Measurements from ENCODE around the gene CYP1B1. TPM values are rescaled to one million over a fixed set of nuclear protein-coding genes. Genes with fewer than 3 reads are reported as not detected.
"Not testable (repeated sequence)": the region's sequence is repeated elsewhere in the genome, so short reads cannot be mapped to it uniquely, and the experiment has no call there.

The CYP1B1 gene
- total RNA-seq, 2 experiments from 2014 or later: 6.3 TPM

DNA sequence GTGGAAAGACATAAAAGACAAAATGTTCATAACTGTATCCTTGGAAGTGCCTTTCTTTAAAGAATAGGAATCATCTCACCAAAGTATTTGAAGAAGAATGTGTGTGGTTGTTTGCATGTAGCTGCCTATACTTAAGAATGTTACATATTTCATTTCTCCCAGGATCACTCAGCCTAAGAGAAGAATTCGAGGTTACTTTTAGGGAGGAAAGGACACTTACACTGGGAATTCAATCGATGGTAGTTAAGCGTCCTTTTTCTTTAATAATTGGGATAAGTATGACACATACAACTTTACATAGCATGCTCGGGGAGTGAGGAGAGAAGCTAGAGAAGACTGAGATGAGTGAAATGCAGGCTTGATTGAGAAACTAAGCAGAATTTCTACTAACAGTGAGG, 22.0 kb upstream of the CYP1B1 start:
- ChIA-PET POLR2A (interaction anchor here (1.4 kb wide), 1 partner anchor 21 kb away, joined by 3 read pairs; no protein-coding TSS in a partner anchor), CTCF (no interaction called here)
- DNase-seq (no peak), ATAC-seq (no peak)
- no peaks in the 10 kb centered on the region for H3K36me3 Mint-ChIP-seq (ENCODE audit: low read depth)
- no peaks in the 10 kb centered on the region for H3K9me3 Mint-ChIP-seq (ENCODE audit: low read depth)
- no peak overlapping the region for H3K4me3 Mint-ChIP-seq
- intact Hi-C loops (cut with DNase I, micrococcal nuclease): no loop called here
- no peak overlapping the region for H3K27ac Mint-ChIP-seq
- H3K27me3 Mint-ChIP-seq: peaks cover 67% of the 10 kb centered on the region
- H3K4me1 Mint-ChIP-seq: peaks cover 22% of the 10 kb centered on the region

DNA sequence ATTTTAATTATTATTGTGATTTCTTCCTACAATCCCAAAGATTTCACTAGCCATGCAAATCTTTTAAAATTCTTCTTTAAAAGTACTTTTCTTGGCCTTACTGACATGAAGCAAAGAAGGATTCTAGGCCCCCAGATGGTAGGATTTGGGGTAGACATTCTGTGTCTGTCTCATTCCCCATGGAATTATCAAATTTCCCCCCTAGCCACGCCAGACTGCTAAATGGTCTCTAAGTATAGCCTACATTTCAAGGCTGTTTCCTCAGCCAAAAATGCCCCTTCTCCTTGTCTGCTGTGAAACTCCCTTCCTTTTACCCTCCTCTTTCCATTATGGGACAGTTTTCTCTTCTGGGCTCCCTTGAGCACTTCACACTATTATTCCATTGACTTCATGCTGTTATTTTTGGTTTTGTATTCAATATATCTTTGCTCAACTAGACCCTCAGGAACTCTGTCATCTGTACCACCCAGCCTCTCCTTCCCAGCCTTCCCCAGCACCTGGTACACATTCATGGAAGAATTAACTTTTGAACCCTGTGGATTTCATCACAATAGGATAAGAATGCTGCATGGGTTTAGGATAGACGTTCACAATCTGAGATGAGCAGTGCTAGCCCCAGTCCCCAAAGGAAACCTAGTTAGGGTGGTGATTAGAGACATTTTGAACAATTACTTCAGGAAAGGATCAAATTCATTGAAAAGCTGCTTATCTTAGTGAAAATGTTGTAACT, 21.5 kb upstream of the CYP1B1 start:
- no peak for ATAC-seq
- H3K4me3 Mint-ChIP-seq: no peak overlapping the region
- ChIA-PET POLR2A (interaction anchor here (1.4 kb wide), 1 partner anchor 21 kb away, joined by 3 read pairs; no protein-coding TSS in a partner anchor), CTCF (interaction anchor here (0.9 to 3.2 kb wide), 2 partner anchors 9 to 1137 kb away, joined by 3 to 8 read pairs; no protein-coding TSS in a partner anchor)
- no peaks in the 10 kb centered on the region for H3K36me3 Mint-ChIP-seq (ENCODE audit: low read depth)
- intact Hi-C loops (cut with DNase I, micrococcal nuclease): no loop called here
- H3K4me1 Mint-ChIP-seq: peaks cover 22% of the 10 kb centered on the region
- no peak for DNase-seq
- no peak overlapping the region for H3K27ac Mint-ChIP-seq
- H3K27me3 Mint-ChIP-seq: peaks cover 68% of the 10 kb centered on the region
- no peaks in the 10 kb centered on the region for H3K9me3 Mint-ChIP-seq (ENCODE audit: low read depth)

DNA sequence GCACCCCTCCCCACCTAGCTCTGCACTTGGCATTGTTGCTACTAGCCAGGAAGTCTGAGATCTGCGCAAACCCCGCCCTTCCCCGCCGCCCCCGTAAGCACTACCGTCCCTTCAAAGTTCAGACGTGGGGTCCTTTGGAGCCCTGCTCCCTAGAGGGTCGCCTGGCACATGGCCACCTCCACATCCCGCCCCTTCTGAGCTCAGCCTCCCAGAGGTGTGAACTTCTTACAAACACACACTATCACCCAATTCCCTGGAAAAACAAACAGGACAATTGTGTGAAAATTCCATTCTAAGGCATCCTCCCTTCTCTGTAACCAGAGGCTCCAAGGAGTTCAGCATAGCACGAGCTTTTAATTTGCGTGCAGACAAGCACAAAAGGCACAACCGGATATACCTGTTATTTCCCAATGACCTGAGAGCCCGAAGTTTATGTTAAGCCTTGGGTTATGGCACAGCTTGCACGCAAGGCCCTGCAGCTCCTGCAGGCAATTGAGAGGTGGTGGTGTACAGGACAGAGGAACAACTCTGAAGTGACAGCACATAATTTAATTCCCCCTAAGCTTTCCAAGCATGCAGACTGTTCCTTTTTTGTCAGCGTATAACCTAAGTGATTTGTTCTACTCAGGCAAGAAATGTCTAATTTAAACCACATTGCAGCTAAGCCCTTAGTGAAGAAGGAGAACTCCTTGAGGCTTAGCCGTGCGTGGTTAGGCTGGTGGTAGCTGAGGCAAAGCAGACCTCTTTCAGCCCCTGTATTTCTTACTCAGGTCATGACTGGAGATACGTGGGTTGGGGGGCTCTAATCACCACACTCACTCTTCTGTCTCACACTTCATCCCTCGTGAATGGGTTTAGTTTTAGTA, 20.3 kb upstream of the CYP1B1 start:
- intact Hi-C loops (cut with DNase I, micrococcal nuclease): no loop called here

DNA sequence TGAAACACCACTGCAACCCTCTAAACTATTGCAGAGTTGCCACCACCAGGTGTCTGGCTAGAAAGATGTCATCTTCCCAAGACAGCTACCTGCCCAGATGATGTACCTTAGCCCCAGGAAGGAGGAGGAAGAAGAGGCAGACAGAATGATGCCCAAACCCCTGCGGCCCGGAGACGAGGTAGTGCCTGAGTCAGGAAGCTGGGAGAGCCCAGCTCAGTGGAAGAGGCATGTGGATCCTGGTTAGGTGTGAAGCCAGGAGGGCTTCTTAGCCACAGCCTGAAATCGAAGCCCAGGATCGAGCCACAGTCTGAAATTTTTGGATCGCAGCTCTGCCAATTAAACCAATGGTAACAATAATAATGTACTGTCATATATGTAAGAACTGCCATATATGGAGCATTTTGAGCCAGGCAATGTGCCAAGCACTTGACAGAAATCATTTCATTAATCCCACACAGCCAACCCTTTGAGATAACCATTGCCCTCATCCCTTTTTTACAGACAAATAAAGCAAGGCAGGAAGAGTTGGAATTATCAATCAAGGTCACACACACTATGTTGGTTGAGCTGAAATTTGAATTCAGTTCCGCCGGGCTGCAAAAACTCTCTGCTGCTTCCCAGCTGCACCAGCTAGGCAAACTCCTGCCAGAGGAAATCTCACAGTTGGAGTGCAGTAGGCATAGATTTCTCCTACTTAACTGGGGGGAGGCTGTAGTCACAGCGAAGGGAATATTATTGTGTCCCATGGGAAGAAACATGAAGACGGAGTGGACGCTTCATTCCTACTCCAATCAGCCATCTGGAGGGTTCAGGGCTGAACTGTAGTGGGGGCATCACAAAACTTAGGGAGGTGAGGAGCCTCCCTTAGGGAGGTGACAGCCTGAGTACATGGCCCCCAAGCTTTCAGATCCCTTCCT, 19.4 kb upstream of the CYP1B1 start:
- Mint-ChIP-seq H3K36me3 (ENCODE audit: low read depth) (no peaks in the 10 kb centered on the region), H3K4me1 (peaks cover 20% of the 10 kb centered on the region), H3K27ac (no peak overlapping the region), H3K27me3 (peaks cover 62% of the 10 kb centered on the region), H3K4me3 (no peak overlapping the region), H3K9me3 (ENCODE audit: low read depth) (no peaks in the 10 kb centered on the region)
- ChIA-PET POLR2A (interaction anchor here (1.3 kb wide), 1 partner anchor 19 kb away, joined by 8 read pairs; the partner anchor contains the start of gene CYP1B1), CTCF (interaction anchor here (3.2 kb wide), 1 partner anchor 11 kb away, joined by 8 read pairs; no protein-coding TSS in a partner anchor)
- ATAC-seq (no peak), DNase-seq (no peak)
- intact Hi-C loops (cut with DNase I, micrococcal nuclease): no loop called here

More for the DNA sequence above, 20.3 kb upstream of the CYP1B1 start:
- H3K36me3 Mint-ChIP-seq (ENCODE audit: low read depth): no peaks in the 10 kb centered on the region
- H3K4me3 Mint-ChIP-seq: no peak overlapping the region
- DNase-seq (peak; percentile 42), ATAC-seq (peak; percentile 74)
- ChIA-PET CTCF (interaction anchor here (0.9 to 3.2 kb wide), 2 partner anchors 10 to 1136 kb away, joined by 3 to 8 read pairs; no protein-coding TSS in a partner anchor), POLR2A (interaction anchor here (1.3 kb wide), 1 partner anchor 20 kb away, joined by 8 read pairs; the partner anchor contains the start of gene CYP1B1)
- H3K4me1 Mint-ChIP-seq: peaks cover 24% of the 10 kb centered on the region
- H3K27ac Mint-ChIP-seq: no peak overlapping the region
- H3K9me3 Mint-ChIP-seq (ENCODE audit: low read depth): no peaks in the 10 kb centered on the region
- peaks cover 70% of the 10 kb centered on the region for H3K27me3 Mint-ChIP-seq

DNA sequence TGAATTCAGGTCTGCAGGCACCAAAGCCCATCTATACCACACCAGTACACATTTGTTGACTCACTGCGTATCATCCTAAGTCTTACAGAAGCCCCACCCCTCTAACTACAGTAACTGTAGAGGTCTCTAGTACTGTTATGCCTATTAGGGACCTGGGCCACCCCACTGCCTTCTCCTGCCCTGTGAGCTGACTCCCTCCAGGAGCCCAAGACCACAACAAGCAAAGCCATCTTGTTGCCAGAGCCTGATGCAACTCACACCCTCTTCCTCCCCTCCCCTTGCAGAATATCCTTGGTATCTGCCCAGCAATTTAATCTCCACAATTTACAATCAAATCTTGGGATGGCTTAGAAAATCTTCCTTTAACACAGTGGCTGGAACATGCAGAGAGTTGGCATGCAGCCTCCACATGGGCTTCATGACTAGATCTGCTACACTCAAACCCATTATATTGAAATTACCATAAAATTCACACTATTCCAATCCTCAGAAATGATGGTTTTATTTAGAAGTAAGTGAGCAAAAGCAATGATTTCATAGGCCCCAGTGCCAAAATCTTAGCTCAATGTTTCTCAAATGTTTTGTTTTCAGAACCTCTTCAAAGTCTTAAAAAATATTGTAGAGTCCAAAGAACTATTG, 17.7 kb upstream of the CYP1B1 start:
- ChIA-PET POLR2A (no interaction called here), CTCF (interaction anchor here (1.0 to 3.2 kb wide), 3 partner anchors 9 to 55 kb away, joined by 3 to 8 read pairs (median 3); no protein-coding TSS in a partner anchor)
- H3K27me3 Mint-ChIP-seq: peaks cover 52% of the 10 kb centered on the region
- no peak overlapping the region for H3K4me3 Mint-ChIP-seq
- intact Hi-C loops (cut with DNase I, micrococcal nuclease): no loop called here
- H3K9me3 Mint-ChIP-seq (ENCODE audit: low read depth): no peaks in the 10 kb centered on the region
- ATAC-seq: peak; percentile 59
- no peaks in the 10 kb centered on the region for H3K36me3 Mint-ChIP-seq (ENCODE audit: low read depth)
- no peak for DNase-seq
- H3K27ac Mint-ChIP-seq: no peak overlapping the region
- H3K4me1 Mint-ChIP-seq: peaks cover 16% of the 10 kb centered on the region

DNA sequence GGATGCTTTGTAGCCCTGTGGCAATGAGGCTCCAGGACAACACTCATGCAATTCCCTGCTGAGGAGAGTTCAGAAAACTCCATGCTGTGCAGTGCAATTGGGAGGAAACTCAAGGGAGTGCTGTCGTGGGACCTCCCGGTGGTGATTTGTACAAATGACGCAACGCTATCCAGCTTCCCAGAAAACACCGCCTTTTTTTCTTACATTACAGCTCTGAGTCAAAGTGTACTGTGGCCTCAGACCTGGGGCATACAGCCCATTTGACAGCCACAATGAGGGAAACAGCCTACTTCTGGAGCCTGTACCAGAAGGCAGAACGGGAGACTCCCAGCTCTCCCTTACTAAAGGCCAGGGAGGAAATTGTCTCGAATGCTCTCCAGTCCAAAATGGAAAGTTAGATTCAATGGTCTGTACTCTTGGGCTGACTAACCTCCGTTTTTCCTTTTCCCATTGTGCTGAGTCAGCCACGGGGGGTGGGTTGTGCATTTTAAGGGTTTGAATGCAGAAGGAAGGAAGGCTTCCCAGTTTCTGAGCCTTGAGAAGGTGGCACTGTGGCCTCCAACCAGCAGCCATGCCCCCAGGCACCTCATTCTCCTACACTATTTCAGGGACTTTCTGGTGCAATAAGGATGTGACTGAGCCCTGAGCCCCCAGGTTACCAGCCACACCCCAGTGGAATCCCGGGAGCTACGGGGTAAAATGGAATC, 16.4 kb upstream of the CYP1B1 start:
- CTCF ChIA-PET: interaction anchor here (0.6 to 1.8 kb wide), 4 partner anchors 18 to 201 kb away, joined by 3 to 4 read pairs (median 4); no protein-coding TSS in a partner anchor
- ATAC-seq (no peak), DNase-seq (no peak)
- Mint-ChIP-seq H3K27ac (no peak overlapping the region), H3K36me3 (ENCODE audit: low read depth) (no peaks in the 10 kb centered on the region), H3K4me3 (no peak overlapping the region), H3K27me3 (peaks cover 45% of the 10 kb centered on the region), H3K4me1 (peaks cover 9% of the 10 kb centered on the region), H3K9me3 (ENCODE audit: low read depth) (no peaks in the 10 kb centered on the region)
- intact Hi-C loops (cut with DNase I, micrococcal nuclease): no loop called here
- POLR2A ChIA-PET: no interaction called here

DNA sequence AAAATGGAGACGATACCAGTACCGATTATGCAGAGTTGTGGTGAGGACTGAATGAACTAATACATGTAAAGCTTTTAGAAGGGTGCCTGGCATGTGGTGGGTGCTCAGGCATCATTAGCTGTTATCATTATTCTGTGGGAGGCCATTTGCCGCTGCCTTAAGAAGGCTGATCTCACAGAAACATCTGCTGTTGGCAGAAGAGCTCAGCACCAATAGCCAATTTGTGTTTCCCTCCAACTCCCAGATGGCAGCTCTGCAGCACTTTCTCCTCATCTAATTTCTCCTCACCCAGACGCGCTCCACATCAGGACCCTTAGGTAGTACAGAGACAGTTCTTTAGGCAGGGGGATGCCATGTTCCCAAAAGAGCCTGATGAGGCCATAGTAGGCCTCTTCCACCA, 15.8 kb upstream of the CYP1B1 start:
- H3K9me3 Mint-ChIP-seq (ENCODE audit: low read depth): no peaks in the 10 kb centered on the region
- CTCF ChIA-PET: interaction anchor here (1.3 to 1.8 kb wide), 2 partner anchors 18 to 22 kb away, joined by 4 read pairs; no protein-coding TSS in a partner anchor
- peaks cover 45% of the 10 kb centered on the region for H3K27me3 Mint-ChIP-seq

DNA sequence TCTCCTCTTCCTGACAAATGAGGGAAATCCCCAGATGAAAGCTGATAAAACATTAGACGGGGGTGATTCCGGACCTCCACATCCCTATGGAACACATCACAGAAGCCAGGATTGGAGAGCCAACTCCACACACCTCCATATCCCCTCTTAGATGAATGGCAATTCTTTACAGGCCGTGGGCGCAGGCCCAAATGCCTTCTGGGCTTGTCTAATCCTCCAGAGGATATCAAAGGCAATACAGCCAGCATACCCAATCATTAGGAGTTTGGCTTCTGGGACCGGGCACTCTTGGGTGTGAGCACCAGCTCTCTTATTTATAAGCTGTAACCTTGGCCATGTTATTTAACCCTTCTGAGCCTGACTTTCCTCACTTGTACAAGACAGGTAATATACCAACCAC, 15.0 kb upstream of the CYP1B1 start:
- ChIA-PET POLR2A (no interaction called here), CTCF (interaction anchor here (1.3 kb wide), 1 partner anchor 19 kb away, joined by 4 read pairs; no protein-coding TSS in a partner anchor)
- Mint-ChIP-seq H3K36me3 (ENCODE audit: low read depth) (no peaks in the 10 kb centered on the region), H3K4me3 (no peak overlapping the region), H3K9me3 (ENCODE audit: low read depth) (no peaks in the 10 kb centered on the region), H3K4me1 (peaks cover 2% of the 10 kb centered on the region), H3K27me3 (peaks cover 44% of the 10 kb centered on the region), H3K27ac (no peak overlapping the region)
- ATAC-seq (no peak), DNase-seq (no peak)
- intact Hi-C loops (cut with DNase I, micrococcal nuclease): no loop called here

More for the DNA sequence above, 15.8 kb upstream of the CYP1B1 start:
- peaks cover 9% of the 10 kb centered on the region for H3K4me1 Mint-ChIP-seq
- no peak overlapping the region for H3K4me3 Mint-ChIP-seq
- ATAC-seq (no peak), DNase-seq (no peak)
- H3K27ac Mint-ChIP-seq: no peak overlapping the region
- POLR2A ChIA-PET: no interaction called here
- intact Hi-C loops (cut with DNase I, micrococcal nuclease): no loop called here
- H3K36me3 Mint-ChIP-seq (ENCODE audit: low read depth): no peaks in the 10 kb centered on the region

DNA sequence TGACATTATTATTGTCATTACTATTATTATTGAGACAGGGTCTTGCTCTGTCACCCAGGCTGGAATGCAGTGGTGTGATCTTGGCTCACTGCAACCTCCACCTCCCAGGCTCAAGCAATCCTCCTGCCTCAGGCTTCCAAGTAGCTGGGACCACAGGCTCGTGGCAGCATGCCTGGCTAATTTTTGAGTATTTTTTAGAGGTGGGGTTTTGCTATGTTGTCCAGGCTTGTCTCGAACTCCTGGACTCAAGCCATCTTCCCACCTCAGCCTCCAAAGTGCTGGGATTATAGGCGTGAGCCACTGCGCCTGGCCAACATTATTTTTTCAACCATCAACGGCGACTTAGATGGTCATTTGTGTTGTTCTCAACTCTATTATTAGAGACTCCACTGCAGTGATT, 14.3 kb upstream of the CYP1B1 start:
- POLR2A ChIA-PET, ATAC-seq: not testable (repeated sequence)

More for the DNA sequence above, 14.3 kb upstream of the CYP1B1 start:
- H3K9me3 Mint-ChIP-seq (ENCODE audit: low read depth); H3K4me3 Mint-ChIP-seq; intact Hi-C loops (cut with DNase I, micrococcal nuclease); H3K4me1 Mint-ChIP-seq; H3K27ac Mint-ChIP-seq; H3K36me3 Mint-ChIP-seq (ENCODE audit: low read depth); DNase-seq: not testable (repeated sequence)
- CTCF ChIA-PET: interaction anchor here (0.7 kb wide), 1 partner anchor 27 kb away, joined by 3 read pairs; no protein-coding TSS in a partner anchor
- H3K27me3 Mint-ChIP-seq: peaks cover 44% of the 10 kb centered on the region

Data from activated CD4-positive, alpha-beta T cell treated with anti-CD3 and anti-CD28 coated beads for 36 hours (primary cell).